ENCODE data around the gene DISP2. TPM values are rescaled to one million over a fixed set of nuclear protein-coding genes. Genes with fewer than 3 reads are reported as not detected.
A peak's percentile ranks its signal among the peaks of the same experiment; 100 is the strongest.

Gene DISP2
- total RNA-seq, 4 donors from 2014 or later, result 0.14 to 0.85 TPM; not detected in 2

DNA sequence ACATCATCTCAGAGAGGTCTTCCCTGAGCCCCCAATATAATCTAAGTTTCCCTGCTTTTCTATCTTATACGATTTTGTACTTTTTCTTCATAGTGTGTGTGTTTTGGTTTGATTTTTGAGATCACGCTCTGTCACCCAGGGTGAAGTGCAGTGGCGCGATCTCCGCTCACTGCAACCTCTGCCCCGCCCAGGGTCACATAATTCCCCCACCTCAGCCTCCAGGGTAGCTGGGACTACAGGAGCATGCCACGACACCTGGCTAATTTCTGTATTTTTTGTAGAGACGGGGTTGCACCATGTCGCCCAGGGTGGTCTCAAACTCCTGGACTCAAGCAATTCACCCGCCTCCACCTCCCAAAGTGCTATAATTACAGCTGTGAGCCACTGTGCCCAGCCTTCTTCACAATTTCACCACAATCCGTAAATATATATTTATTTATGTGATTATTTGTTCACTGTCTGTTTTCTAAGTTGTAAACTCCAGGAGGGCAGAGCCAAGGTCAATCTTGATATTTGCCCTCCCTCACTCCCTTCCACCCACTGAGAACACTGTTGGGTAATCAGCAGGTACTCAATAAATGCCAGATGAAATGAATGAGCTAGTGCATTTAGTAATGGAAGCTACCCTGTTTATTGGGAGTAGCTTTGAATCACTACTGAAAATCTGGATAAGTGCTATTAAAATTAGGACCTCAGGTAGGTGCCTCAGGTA lies 24.0 kb downstream of the DISP2 start:
- TF ChIP-seq, protein P1, sequence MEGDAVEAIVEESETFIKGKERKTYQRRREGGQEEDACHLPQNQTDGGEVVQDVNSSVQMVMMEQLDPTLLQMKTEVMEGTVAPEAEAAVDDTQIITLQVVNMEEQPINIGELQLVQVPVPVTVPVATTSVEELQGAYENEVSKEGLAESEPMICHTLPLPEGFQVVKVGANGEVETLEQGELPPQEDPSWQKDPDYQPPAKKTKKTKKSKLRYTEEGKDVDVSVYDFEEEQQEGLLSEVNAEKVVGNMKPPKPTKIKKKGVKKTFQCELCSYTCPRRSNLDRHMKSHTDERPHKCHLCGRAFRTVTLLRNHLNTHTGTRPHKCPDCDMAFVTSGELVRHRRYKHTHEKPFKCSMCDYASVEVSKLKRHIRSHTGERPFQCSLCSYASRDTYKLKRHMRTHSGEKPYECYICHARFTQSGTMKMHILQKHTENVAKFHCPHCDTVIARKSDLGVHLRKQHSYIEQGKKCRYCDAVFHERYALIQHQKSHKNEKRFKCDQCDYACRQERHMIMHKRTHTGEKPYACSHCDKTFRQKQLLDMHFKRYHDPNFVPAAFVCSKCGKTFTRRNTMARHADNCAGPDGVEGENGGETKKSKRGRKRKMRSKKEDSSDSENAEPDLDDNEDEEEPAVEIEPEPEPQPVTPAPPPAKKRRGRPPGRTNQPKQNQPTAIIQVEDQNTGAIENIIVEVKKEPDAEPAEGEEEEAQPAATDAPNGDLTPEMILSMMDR (IDR thresholded peaks at IDR 0.05), result no peak
- TF ChIP-seq POLR2A (IDR thresholded peaks at IDR 0.05), result no peak
- no peaks in the 10 kb centered on the region for H3K9me3 ChIP-seq
- intact Hi-C loops (cut with DNase I; ENCODE audit: low total_unique reads), result no loop called here
- H3K4me3 ChIP-seq, result no peak overlapping the region
- H3K27me3 ChIP-seq, result no peaks in the 10 kb centered on the region
- H3K36me3 ChIP-seq, result no peaks in the 10 kb centered on the region
- H3K4me1 ChIP-seq, result no peaks in the 10 kb centered on the region
- no peak for DNase-seq
- H3K27ac ChIP-seq, result no peak overlapping the region

DNA sequence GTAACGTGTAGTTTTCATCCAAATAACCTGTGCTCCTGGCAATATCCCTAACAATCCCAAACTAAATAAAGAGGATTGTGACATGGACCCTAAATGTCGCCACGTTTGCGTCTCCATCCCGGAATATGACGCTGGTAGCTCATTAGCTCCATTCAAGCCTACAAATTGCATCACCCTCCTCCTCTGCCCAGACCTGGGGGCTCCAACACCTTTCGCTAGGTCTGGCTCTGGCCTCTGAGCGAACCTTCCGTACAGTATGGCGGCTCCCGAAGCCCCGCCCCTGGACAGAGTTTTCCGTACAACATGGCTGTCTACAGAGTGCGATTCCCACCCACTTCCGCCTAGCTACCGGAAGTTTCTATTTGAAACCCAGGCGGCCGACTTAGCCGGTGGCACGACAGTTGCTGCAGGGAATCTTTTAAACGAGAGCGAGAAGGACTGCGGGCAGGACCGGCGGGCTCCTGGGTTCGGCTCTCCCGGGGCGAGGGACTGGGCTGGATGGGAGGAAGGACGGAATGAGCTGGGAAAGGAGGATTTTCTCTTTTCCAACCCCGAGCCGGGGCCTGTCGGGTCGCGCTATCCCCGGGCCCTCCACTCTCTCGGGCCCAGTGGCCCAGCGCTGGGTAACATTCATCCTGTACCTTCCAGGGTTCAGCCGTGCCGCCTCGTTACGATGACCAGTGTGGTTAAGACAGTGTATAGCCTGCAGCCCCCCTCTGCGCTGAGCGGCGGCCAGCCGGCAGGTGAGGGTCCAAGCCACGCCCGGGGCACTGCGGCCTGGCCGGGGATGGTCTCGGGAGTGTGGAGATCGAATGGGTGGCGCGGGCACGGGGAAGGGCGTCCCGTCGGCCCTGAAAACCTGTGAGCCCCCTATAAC lies 24.8 kb downstream of the DISP2 start, which contains the start of gene KNSTRN:
KNSTRN (plus strand) TSS at position 142 of the 877 bp plus-strand sequence; CDS start at position 257, 115 bp downstream.
- peak; percentile 90 to 92 for DNase-seq
- intact Hi-C loops (cut with DNase I; ENCODE audit: low total_unique reads), result no loop called here
- peak within 1 kb of the TSS; percentile 25 to 44 for H3K27ac ChIP-seq
- peak within 1 kb of the TSS; percentile 62 to 84 for H3K4me3 ChIP-seq
- no peaks in the 10 kb centered on the region for H3K36me3 ChIP-seq
- no peaks in the 10 kb centered on the region for H3K9me3 ChIP-seq
- H3K27me3 ChIP-seq, result no peaks in the 10 kb centered on the region
- TF ChIP-seq, protein P1 (IDR thresholded peaks at IDR 0.05), result peak in 1 of 4 experiments; percentile 11
- peak in 1 of 2 donors; percentile 28 for TF ChIP-seq POLR2A (IDR thresholded peaks at IDR 0.05)
- no peaks in the 10 kb centered on the region for H3K4me1 ChIP-seq

DNA sequence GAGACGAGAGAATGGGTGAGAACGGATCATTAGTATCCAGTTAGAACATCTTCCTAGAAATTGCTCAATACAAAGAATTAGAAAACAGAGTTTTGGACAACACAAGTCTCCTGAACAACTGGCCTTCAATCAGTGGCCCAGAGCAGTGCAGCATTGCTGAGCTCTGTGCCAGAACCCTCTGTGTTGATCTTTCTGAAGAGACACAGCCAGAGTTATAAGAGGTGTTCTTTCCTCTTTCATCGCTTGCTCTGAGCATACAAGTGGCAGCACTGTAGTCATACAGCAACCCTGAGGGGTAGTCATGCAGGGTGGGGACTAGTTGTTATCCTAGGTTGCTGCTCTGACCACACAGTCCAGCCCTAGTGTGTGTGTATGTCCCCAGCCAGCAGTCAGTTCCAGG lies 28.5 kb downstream of the DISP2 start:
- H3K36me3 ChIP-seq, result no peaks in the 10 kb centered on the region

DNA sequence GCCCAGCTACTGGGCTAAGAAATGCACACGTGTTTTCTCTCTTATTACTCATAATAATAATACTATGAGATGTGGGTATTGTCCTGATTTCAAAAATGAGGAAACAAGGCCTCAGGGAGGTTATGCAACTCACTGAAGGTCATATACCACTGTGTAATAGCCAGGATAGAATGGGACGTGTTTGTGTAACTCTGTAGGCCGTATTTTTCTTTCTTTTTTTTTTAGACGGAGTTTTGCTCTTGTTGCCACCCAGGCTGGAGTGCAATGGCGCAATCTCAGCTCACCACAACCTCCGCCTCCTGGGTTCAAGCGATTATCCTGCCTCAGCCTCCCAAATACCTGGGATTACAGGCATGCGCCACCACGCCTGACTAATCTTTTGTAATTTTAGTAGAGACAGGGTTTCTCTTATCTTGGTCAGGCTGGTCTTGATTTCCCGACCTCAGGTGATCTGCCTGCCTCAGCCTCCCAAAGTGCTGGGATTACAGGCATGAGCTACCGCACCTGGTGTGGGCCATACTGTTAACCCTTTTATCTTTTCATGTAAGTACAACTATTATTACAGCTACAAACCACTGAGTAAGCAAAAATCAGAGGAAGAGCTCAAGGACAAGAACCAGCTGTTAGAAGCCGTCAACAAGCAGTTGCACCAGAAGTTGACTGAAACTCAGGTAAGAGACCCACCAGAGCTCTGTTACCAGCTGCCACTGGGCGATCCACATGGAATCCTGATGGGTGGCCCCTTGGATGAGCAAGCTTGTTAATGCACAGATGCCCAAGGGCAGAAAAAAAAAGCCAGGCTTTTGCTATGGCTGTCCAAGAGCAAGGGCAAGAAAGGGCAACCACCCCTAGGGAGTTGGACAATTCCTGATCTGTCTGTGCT lies 31.2 kb downstream of the DISP2 start:
- no peaks in the 10 kb centered on the region for H3K4me1 ChIP-seq
- H3K27me3 ChIP-seq, result no peaks in the 10 kb centered on the region
- no peaks in the 10 kb centered on the region for H3K36me3 ChIP-seq
- no peak for DNase-seq
- no peaks in the 10 kb centered on the region for H3K9me3 ChIP-seq
- intact Hi-C loops (cut with DNase I; ENCODE audit: low total_unique reads), result no loop called here
- H3K4me3 ChIP-seq, result no peak overlapping the region
- TF ChIP-seq, protein P1 (IDR thresholded peaks at IDR 0.05), result no peak
- no peak for TF ChIP-seq POLR2A (IDR thresholded peaks at IDR 0.05)
- H3K27ac ChIP-seq, result no peak overlapping the region

More for the DNA sequence above, 28.5 kb downstream of the DISP2 start:
- DNase-seq, result no peak
- TF ChIP-seq POLR2A (IDR thresholded peaks at IDR 0.05), result no peak
- TF ChIP-seq, protein P1 (IDR thresholded peaks at IDR 0.05), result no peak
- Histone ChIP-seq H3K9me3 (no peaks in the 10 kb centered on the region), H3K27me3 (no peaks in the 10 kb centered on the region), H3K4me3 (no peak overlapping the region), H3K4me1 (no peaks in the 10 kb centered on the region), H3K27ac (no peak overlapping the region)
- intact Hi-C loops (cut with DNase I; ENCODE audit: low total_unique reads), result no loop called here

Measured in uterus (tissue), 4 donors.